ENCODE results near the gene DSC1.
"Not testable (repeated sequence)": the region's sequence is repeated elsewhere in the genome, so short reads cannot be mapped to it uniquely, and the experiment has no call there.

DSC1 gene

DNA sequence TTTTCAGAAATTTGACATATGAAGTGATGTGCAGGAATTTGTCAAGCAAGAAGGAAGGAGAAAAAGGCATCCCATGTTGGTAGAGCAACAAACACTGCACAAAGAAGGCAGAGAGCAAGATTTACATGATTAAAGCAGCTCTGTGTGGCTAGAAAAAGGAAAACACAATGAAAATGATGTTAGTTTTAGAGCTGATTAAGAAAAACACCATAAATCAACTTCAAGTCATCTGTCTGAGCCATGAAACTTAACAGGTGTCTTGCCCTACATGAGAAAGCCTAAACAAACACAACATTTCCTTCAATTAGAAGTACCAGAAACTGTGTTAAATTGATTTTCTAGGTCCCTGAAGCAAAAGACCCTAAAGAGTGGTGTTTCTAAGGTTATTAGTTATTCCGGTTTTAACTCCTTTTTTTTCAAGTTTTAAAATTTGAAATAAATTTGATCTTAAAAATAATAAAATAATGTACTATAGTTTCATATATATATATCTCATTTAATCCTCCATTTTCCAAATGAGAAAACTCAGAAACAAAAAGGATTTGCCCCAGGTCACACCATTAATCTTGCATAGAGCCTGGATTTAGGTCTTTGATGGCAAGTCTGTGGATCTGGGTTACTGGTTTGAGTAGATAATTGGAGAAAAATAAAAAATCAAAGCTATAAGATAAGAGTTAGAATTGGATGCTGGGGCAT, 8.6 kb upstream of the DSC1 start:
- DNase-seq (ENCODE audit: low read depth in 2 of 2, low spot score in 1 of 2), result no peak

DNA sequence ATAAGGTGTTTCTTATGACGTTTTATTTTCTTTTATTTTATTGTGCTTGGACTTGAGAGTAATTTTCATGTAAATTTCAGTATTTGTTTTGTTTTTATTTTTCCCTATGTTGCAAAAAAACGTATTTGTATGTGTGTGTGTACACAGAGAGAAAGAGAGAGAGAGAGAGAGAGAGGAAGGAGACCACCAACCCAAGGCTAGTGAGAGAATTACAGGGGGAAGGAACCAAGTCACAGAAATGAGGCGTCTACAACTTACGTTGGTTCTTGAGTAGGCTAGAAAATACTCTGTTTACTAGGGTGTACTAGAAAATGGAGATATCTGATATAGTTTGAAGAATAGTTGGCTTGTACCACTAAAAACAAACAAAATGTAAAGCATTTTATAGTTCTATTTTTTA, 7.7 kb upstream of the DSC1 start:
- DNase-seq (ENCODE audit: low read depth in 2 of 2, low spot score in 1 of 2), result no peak

- DNase-seq (ENCODE audit: low read depth in 2 of 2, low spot score in 1 of 2), result no peak
Measured at GRCh38 chr18:31162419-31162793, 250 bp downstream of the DSC1 start.

GRCh38 chr18:31161757-31162418, 768 bp downstream of the DSC1 start:
- no peak for DNase-seq (ENCODE audit: low read depth in 2 of 2, low spot score in 1 of 2)

GRCh38 chr18:31156821-31157763, 5.6 kb downstream of the DSC1 start:
- no peak for DNase-seq (ENCODE audit: low read depth in 2 of 2, low spot score in 1 of 2)

DNA sequence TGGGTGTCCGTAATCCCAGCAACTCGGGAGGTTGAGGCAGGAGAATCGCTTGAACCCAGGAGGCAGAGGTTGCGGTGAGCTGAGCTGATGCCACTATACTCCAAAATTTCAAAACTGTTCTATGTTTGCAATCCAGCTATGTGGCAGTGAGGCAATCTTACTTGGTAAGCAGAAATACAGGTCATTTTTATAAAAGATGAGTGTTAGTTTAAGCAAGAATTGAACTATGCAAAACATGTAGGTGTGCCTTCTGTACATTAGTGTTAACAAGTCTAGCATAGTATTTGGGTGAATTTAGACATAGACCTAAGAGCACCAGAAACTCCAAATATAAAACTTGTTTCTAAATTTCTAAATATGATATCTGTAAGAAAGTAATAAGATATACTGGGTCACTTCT, 7.2 kb downstream of the DSC1 start:
- no peak for DNase-seq (ENCODE audit: low read depth in 2 of 2, low spot score in 1 of 2)

GRCh38 chr18:31154181-31154580, 8.5 kb downstream of the DSC1 start:
- no peak for DNase-seq (ENCODE audit: low read depth in 2 of 2, low spot score in 1 of 2)

GRCh38 chr18:31149351-31149750, 13.3 kb downstream of the DSC1 start:
- DNase-seq (ENCODE audit: low read depth in 2 of 2, low spot score in 1 of 2), result no peak

DNA sequence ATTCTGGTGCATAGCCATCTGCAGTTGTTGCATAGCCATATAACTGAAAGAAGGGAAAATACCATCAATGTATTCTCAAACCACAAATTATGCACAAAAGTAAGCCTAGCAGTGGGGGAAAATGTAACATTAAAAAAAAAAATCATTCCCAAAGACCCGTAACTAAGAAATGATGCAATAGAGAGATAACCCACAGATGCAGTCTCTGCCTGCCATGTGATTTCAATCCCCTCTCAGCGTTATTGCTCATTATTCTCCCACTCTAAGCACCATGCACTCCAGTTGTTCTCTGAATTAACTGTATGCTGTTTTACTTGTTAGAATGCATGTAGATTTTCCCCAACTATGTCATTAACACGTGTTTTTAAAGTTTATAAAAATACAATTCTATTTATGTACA, 14.1 kb downstream of the DSC1 start:
- no peak for DNase-seq (ENCODE audit: low read depth in 2 of 2, low spot score in 1 of 2)

GRCh38 chr18:31146809-31147208, 15.8 kb downstream of the DSC1 start:
- DNase-seq (ENCODE audit: low read depth in 2 of 2, low spot score in 1 of 2), result no peak

GRCh38 chr18:31143025-31143424, 19.6 kb downstream of the DSC1 start:
- DNase-seq (ENCODE audit: low read depth in 2 of 2, low spot score in 1 of 2), result no peak

GRCh38 chr18:31138709-31139108, 23.9 kb downstream of the DSC1 start:
- DNase-seq (ENCODE audit: low read depth in 2 of 2, low spot score in 1 of 2), result no peak

DNA sequence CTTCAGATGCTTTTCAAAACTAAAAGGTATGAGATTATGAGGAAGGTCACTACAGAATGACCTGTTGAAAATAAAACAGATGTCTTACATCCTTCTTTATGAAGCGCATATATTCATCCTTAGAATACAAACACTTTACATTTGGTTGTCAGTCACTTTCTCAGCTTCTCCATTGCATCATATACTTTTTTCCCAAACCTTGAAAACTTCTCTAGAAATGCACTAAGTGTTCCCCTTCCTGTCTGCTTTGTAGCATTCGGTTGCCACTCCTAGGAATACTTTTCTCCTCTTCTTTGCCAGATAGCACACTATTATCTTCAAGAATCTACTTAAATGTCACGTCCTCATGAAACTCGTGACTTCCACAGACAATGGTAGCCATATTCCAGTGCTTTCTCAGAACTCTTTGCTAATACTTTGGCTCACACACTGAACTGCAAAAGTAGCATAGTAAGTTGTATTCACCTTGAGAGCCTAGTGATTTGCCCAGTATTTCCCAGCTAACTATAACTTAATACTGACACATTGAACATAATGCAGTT, 27.6 kb downstream of the DSC1 start:
- no peak for DNase-seq (ENCODE audit: low read depth in 2 of 2, low spot score in 1 of 2)

- DNase-seq (ENCODE audit: low read depth in 2 of 2, low spot score in 1 of 2), result no peak
Measured at GRCh38 chr18:31129398-31130115, 33.1 kb downstream of the DSC1 start.

GRCh38 chr18:31125878-31126277, 36.8 kb downstream of the DSC1 start:
- DNase-seq (ENCODE audit: low read depth in 2 of 2, low spot score in 1 of 2), result no peak

GRCh38 chr18:31123125-31123524, 39.5 kb downstream of the DSC1 start:
- not testable (repeated sequence) for DNase-seq (ENCODE audit: low read depth in 2 of 2, low spot score in 1 of 2)

- DNase-seq (ENCODE audit: low read depth in 2 of 2, low spot score in 1 of 2), result no peak
Measured at GRCh38 chr18:31120594-31120993, 42.1 kb downstream of the DSC1 start.

- no peak for DNase-seq (ENCODE audit: low read depth in 2 of 2, low spot score in 1 of 2)
Measured at GRCh38 chr18:31116853-31117595, 45.6 kb downstream of the DSC1 start.

DNA sequence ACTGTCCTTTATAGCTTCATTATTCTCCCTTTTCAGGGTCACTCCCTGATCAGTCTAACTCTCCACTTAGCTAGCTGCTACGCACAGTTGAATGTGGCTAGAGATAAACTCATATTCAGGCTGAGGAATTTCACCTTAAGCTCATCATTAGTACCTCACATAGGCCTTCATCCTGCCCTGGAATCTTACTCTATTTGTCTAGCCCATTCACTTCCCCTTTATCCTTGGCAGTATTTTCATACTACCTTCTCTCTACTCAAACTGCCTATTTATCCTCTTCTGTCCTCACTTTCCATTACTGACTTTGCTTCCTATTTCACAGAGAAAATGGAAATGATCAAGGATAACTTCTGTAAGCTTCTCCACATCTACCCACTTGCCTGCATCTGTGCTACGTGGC, 49.9 kb downstream of the DSC1 start:
- DNase-seq (ENCODE audit: low read depth in 2 of 2, low spot score in 1 of 2), result no peak

- no peak for DNase-seq (ENCODE audit: low read depth in 2 of 2, low spot score in 1 of 2)
Measured at GRCh38 chr18:31105733-31106132, 56.9 kb downstream of the DSC1 start.
